ENCODE data around the gene NLGN1.
A peak's percentile ranks its signal among the peaks of the same experiment; 100 is the strongest.

Gene NLGN1

GRCh38 chr3:173706630-173707029 lies 309.1 kb downstream of the NLGN1 start:
- H3K4me3 ChIP-seq (ENCODE audit: control insufficient read depth, low read depth, low read length), result no peak overlapping the region
- DNase-seq (ENCODE audit: low read depth), result no peak
- no peak for TF ChIP-seq CTCF (conservative IDR thresholded peaks at IDR 0.05; ENCODE audit: control insufficient read depth, insufficient read depth, low read depth, low read length)

DNA sequence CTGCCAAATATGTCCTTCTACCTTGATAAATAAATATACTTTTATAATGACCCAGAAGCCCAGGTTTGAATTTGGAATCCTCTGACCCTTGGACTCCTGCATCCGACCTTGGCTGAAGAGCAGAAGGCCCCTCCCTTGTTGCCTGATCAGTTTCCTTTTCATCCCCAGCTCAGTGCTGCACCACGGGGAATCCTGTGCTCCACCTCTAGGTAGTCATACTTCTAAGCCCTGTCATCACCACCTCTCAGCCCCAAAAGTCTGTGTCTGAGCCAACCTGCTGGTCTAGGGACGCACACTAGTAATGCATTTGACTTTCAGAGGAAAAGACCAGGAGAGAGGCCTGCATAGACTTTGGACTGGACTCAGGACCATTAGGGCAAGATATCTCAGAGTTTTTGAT lies 310.6 kb downstream of the NLGN1 start:
- no peak for DNase-seq (ENCODE audit: low read depth)
- TF ChIP-seq CTCF (conservative IDR thresholded peaks at IDR 0.05; ENCODE audit: control insufficient read depth, insufficient read depth, low read depth, low read length), result no peak
- no peak overlapping the region for H3K4me3 ChIP-seq (ENCODE audit: control insufficient read depth, low read depth, low read length)

GRCh38 chr3:173709026-173709425 lies 311.5 kb downstream of the NLGN1 start:
- H3K4me3 ChIP-seq (ENCODE audit: control insufficient read depth, low read depth, low read length), result no peak overlapping the region
- TF ChIP-seq CTCF (conservative IDR thresholded peaks at IDR 0.05; ENCODE audit: control insufficient read depth, insufficient read depth, low read depth, low read length), result no peak
- DNase-seq (ENCODE audit: low read depth), result peak; percentile 22

GRCh38 chr3:173711619-173712018 lies 314.1 kb downstream of the NLGN1 start:
- TF ChIP-seq CTCF (conservative IDR thresholded peaks at IDR 0.05; ENCODE audit: control insufficient read depth, insufficient read depth, low read depth, low read length), result no peak
- H3K4me3 ChIP-seq (ENCODE audit: control insufficient read depth, low read depth, low read length), result no peak overlapping the region
- no peak for DNase-seq (ENCODE audit: low read depth)

- TF ChIP-seq CTCF (conservative IDR thresholded peaks at IDR 0.05; ENCODE audit: control insufficient read depth, insufficient read depth, low read depth, low read length), result no peak
- no peak for DNase-seq (ENCODE audit: low read depth)
Observed at GRCh38 chr3:173719585-173719984, 322.0 kb downstream of the NLGN1 start.

GRCh38 chr3:173725507-173725906 lies 328.0 kb downstream of the NLGN1 start:
- DNase-seq (ENCODE audit: low read depth), result peak; percentile 76
- H3K4me3 ChIP-seq (ENCODE audit: control insufficient read depth, low read depth, low read length), result no peak overlapping the region
- TF ChIP-seq CTCF (conservative IDR thresholded peaks at IDR 0.05; ENCODE audit: control insufficient read depth, insufficient read depth, low read depth, low read length), result no peak

More at GRCh38 chr3:173719585-173719984, 322.0 kb downstream of the NLGN1 start:
- no peak overlapping the region for H3K4me3 ChIP-seq (ENCODE audit: control insufficient read depth, low read depth, low read length)

GRCh38 chr3:173730391-173730790 lies 332.8 kb downstream of the NLGN1 start:
- no peak overlapping the region for H3K4me3 ChIP-seq (ENCODE audit: control insufficient read depth, low read depth, low read length)
- no peak for DNase-seq (ENCODE audit: low read depth)
- TF ChIP-seq CTCF (conservative IDR thresholded peaks at IDR 0.05; ENCODE audit: control insufficient read depth, insufficient read depth, low read depth, low read length), result no peak
